Putamen (tissue), 1 donor: Measurements from ENCODE around the gene PLAAT2.
A peak's percentile ranks its signal among the peaks of the same experiment; 100 is the strongest.
"Not testable (repeated sequence)": the region's sequence is repeated elsewhere in the genome, so short reads cannot be mapped to it uniquely, and the experiment has no call there.

Source experiments
- DNase-seq: peaks from one replicate; pipeline ENCODE4 v3.0.0-alpha.2; 2016; ENCODE audit warnings: low spot score

PLAAT2 gene

DNA sequence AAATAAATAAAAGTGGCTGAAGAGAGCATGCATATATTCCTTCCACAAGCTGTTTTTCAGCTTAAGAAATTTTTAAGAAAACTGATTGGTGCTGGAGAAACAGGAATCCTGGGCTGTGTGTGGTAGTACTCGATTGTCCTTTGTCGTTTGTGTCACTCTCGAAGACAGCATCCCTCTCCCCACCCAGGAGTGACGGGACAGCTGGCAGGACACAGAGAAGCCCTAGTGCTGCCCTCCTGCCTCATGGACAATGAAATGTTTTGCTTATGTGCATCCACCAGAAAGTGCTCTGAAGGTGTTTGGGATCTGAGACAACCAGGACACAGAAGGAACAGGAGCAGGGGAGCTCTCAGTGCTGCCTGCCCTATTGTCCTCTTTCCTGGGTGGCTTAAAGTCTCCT, 13.8 kb downstream of the PLAAT2 start:
- DNase-seq: no peak

DNA sequence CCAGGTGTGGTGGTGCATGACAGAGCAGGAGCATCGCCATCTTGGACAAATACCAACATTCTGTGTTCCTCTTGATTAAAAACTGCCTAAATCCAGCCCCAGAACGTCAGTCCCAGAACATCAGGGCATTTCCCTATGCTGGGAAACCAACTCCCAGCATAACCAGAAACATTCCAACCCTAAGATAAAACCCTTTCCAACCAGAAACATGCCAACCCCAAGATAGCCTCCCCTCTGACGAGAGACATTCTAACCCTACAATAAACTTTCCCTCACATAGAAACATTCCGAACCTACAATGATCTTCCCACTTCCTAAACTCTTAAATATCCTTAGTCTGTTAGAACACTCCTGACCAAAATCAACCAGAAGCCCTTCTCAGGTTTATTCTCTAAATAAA, 15.0 kb downstream of the PLAAT2 start:
- DNase-seq: no peak

DNA sequence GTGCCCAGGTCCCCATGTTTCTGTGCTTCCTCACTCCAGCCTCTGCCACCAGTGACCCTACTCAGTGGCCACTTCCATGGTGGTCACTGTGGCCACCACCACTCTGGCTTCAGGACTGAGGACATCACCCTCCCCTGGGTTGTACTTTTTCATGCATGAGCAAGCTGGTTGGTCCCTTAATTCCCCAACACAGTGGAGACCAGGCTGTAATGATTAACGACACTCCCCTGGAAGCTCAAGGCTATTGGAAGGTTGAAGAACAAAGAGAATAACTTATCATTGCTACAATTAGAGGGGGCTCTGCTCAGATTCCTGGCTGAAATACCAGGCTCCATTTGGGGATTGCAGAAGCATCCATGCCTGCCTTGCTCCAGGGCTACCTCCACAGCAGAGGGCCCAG, 16.1 kb downstream of the PLAAT2 start:
- no peak for DNase-seq

DNA sequence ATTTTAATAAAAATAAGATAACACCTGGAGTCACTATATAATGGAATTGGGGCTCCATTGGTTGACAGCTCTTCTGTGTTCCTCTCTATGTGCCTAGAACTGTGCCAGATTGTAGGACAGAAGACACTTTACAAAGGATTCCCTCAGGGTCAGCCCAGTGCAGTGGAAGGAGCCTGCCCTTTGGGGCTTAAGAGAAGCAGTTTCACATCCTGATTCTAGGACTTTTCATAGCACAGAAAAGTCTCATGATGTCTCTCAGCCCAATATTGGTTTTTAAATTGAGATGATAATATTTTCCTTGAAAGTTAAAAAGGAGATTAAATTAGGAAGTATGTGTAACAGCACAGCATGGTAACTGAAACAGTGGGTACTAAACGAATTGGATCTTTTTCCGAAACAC, 19.5 kb downstream of the PLAAT2 start:
- no peak for DNase-seq

DNA sequence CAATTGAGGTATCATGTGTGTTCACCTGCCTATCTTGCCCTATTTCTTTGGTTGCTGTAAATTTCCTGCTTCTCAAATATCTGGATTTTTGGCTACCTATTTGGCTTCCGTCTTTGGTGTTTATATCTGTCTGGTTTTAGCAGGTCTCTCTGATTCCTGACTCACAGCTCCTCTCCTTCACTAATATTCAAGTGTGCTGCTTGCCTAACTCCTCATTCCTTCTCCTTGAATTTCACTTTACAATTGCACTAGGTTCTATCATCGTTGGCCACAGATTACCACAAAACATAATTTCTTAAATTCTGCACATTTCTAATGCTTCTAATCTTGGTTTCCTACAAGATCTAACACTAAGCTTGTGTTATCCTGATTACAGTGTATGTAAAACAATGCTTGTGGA, 20.7 kb downstream of the PLAAT2 start:
- DNase-seq: not testable (repeated sequence)

DNA sequence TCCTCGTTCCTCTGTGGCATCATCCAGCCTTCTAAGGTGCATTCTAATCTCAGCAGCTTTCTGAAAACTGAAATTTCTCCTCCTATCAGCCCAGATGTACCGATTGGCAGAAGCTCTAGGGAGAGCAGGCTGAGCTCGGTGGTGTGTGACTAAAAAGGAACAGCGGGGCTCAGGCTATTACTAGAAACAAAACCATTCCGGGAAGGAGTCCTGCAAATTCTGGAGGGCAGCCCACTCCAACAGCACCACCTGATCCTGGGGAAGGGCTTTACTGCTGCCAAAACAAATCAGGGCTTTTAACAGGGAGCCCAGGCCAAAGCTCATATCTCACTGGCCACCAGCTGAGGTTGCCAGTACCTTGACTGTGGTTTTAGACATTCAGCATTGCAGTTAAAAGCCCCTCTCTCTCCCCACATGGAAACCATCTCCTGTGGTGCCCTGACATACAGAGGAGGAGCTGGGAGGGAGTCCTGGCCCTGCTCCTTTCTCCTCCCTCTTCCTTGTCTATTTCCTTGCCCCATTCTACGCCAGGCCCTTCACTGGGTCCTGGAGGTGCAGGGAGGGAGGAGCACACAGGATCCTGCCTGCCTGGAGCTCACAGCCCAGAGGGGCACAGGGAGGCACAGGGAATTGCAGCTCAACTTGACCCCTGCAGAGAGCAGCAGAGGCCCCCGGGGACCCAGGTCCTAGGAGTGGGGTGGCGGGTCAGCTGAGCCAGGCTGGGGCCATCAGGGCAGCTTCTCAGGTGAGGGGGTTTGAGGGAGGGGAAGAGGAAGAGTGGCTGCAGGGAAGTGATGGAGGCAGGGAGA, 25.7 kb downstream of the PLAAT2 start:
- DNase-seq: peak; percentile 67

DNA sequence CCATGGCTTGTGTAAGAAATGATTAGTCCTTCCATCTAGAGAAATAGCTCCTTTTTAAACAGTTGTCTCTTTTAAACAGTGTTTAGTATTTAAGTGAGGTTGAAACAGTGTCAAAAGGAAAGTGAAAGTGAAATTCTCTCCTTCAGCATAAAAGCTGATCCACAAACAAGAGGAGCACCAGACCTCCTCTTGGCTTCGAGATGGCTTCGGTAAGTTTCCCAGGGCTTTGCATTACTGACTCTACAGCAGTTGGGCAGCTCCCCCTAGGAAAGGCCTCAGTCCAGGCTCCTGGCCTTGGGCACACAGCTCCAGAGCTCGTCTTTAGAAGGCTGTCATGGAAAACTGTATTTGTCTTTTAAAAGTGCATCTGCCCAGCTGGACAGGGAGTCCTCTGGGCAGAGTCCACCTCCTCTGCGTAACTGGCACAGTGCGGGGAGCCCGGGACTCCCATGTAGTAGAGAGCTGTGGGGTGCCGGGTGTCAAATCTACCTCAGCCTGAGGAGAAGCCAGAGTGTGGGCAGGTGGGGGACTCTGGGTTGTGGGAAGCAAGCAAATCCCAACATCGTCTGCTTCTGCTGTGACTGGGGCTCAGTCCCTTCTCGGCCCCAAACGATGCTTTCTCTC, 26.4 kb downstream of the PLAAT2 start, which contains the start of gene PLAAT4:
Gene PLAAT4 (plus strand): TSS at position 140 of the 624 bp plus-strand sequence. CDS start 61 bp downstream, at position 201.
- DNase-seq: peak; percentile 63

DNA sequence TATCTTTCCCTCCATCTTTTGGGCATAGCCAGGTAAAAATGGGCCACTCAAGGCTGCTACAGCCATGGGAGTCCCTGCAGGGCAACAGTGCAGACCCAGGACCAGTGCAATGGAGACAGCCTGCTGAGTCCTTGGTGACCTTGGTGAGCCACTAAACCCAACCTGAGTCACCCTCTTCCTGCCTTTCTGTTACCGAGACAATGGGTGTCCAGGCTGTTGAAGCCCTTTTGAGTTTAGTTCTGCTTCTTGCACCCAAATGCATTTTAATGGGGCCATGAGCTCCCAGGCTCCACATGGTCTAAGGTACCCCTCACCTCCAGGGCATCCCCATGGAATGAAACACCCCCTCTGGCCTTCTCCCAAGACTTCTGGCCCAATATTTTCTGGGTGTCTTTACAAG, 27.4 kb downstream of the PLAAT2 start:
- DNase-seq: no peak

DNA sequence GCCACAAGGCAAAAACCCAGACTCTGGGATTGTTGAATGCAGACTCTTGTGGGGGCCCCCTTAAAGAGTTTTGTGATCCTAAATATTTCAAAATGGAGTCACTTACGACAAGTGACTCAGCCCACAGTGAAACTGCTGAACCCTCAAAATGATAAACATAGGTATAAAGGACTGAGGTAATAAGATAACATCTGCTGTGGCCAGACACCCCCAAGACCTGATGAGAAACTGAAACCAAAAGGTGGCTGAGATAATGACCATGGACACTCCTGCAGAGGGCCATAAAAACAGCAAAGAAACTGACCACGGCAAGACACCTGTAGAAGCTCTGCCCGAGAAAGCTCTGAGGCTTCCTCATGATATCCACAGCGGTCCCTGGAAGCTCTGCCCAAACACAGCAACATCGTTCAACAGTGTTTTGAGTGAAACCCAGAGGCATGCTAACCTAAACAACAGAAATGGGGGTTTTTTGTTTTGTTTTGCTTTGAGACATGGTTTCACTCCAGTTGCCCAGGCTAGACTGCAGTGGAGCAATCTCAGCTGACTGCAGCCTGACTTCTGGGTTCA, 28.2 kb downstream of the PLAAT2 start:
- DNase-seq: no peak

DNA sequence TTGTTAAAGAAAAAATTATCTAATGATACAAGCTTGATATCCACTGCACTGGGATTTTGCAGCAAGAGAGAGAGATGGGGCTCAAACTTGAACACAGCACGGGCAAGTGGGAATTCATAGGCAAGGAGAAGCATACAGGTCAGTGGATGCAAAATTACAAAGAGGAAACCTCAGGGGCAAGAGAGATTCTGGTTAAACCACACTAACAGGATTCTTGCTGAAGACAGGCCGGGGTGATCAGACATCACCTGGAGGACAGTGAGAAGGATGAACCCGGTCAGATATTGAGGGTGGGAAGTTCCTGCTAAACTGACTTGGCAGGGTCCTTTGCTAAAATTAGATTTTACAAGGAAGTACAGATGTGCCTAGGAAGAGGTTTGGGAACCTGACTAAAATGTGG, 29.1 kb downstream of the PLAAT2 start:
- no peak for DNase-seq

DNA sequence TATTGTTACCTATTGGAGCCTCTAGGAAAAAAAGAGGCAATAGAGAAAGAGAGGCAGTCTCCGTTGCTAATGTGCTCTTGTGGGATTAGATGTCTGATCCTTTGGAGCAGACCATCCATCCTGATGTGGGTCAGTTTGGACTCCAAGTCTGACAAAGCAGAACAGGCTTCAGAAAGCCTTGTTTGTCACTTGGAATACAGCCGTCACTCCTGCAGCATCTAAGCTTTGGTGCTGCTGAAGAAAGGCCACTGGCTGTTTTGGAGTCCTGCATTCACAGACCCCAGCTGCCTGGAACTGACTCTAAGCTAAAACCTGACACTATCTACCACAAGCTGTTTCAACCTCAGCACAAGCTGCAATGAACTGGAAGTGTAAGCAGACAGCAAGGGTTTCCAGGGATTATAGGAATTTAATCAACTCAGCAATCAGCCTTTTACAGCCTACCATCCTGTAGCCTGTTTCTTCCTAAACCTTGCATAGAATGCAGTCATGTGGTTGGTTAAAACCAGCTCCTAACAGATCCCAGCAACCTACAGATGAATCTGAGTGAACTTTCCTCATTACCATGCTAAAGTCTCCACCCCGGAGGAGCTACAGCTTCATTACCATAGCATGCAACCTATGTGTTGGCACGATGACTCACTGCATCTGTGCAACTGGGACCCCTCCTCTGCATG, 30.2 kb downstream of the PLAAT2 start:
- DNase-seq: no peak

DNA sequence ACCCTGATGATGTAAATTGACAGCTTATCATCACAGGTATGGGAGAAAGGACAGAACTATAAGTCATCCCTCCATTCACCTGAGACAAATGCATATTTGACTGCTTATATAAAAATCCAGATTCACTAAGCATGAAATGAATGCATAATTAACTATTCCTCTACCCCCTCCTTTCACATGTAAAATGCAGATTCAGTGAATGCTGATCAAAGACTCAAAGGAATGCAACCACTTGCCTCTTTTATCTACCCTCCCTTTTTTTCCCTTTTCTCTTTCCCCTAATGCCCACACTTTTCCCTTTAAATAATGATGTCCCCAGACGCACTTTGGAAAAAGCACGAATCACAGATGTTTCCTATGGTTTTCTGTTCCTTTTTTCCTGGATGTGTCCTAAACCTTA, 31.1 kb downstream of the PLAAT2 start:
- DNase-seq: no peak

DNA sequence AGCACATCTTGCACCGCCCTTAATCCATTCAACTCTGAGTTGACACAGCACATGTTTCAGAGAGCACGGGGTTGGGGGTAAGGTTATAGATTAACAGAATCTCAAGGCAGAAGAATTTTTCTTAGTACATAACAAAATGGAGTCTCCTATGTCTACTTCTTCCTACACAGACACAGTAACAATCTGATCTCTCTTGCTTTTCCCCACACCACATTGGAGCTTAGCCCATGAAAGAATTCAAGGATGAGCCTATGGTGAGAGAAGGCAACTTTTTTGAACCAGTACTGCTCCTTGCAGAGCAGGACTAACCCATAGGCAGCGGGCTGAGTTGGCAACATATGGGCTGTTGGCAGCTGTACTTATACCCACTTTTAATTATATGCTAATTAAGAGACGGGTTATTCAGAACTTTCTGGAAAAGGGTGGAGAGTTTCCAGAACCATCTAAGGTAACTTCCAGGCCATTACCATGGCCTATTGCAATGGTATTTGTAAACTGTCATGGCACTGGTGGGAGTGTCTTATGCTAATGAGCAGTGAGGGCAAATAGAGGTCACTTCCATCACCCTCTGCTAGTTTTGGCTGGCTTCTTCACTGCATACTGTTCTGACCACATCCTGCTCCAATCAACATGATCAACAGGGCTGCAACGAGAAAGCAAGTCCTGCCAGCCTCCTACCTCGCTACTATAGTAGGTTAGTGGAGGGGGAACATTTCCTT, 31.9 kb downstream of the PLAAT2 start:
- DNase-seq: not testable (repeated sequence)

DNA sequence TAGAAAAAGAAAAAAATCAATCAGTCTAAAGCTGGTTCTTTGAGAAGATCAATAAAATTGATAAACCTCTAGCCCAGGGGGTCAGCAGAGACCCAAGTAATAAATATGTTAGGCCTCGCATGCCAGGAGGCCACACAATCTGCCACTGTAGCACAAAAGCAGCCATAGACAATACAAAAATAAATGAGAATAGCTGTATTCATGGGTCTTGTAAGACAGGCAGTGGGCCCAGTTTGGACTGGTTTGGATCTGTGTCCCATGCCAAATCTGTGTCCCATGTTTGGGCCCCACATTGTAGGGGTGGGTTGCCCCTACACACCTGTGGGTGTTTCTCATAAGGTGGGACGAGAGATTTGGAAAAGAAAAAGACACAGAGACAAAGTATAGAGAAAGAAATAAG, 33.2 kb downstream of the PLAAT2 start:
- peak; percentile 78 for DNase-seq

DNA sequence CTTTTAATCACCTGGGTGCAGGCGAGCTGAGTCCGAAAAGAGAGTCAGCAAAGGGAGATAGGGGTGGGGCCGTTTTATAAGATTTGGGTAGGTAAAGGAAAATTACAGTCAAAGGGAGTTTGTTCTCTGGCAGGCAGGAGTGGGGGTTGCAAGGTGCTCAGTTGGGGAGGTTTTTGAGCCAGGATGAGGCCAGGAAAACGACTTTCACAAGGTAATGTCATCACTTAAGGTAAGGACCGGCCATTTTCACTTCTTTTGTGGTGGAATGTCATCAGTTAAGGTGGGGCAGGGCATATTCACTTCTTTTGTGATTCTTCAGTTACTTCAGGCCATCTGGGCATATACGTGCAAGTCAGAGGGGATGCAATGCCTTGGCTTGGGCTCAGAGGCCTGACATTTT, 33.8 kb downstream of the PLAAT2 start:
- DNase-seq: not testable (repeated sequence)

DNA sequence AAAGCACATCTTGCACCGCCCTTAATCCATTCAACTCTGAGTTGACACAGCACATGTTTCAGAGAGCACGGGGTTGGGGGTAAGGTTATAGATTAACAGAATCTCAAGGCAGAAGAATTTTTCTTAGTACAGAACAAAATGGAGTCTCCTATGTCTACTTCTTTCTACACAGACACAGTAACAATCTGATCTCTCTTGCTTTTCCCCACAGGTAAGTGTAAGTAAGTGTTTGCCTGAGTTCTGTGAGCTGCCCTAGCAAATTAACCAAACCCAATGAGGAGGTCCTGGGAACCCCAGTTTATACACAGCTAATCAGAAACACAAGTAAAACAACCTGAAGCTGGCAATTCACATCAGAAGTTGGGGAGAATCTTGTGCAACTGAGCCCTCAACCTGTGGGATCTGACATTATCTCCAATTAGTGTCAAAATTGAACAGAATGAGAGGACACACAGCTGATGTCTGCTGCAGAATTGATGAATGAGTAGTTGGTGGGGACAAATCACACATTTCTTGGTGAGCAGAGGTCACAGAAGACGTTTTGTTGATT, 34.4 kb downstream of the PLAAT2 start:
- not testable (repeated sequence) for DNase-seq

DNA sequence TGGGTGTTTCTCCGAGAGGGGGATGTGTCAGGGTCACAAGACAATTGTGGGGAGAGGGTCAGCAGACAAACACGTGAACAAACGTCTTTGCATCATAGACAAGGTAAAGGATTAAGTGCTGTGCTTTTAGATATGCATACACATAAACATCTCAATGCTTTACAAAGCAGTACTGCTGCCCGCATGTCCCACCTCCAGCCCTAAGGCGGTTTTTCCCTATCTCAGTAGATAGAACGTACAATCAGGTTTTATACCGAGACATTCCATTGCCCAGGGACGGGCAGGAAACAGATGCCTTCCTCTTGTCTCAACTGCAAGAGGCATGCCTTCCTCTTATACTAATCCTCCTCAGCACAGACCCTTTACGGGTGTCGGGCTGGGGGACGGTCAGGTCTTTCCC, 35.0 kb downstream of the PLAAT2 start:
- DNase-seq: not testable (repeated sequence)

DNA sequence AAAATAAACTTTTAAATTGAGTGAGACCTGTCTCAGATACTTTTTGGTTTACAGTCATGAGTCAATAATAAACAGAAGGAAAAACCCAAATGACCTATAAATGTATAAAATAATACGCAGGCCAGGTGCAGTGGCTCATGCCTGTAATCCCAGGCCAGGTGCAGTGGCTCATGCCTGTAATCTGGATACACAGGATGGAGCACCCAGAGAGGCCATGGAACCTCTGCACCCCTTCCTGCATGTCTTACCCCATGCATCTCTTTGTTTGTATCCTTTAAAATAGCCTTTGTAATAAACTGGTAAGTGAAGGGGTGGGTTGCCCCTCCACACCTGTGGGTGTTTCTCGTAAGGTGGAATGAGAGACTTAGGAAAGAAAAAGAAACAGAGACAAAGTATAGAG, 35.5 kb downstream of the PLAAT2 start:
- DNase-seq: no peak

DNA sequence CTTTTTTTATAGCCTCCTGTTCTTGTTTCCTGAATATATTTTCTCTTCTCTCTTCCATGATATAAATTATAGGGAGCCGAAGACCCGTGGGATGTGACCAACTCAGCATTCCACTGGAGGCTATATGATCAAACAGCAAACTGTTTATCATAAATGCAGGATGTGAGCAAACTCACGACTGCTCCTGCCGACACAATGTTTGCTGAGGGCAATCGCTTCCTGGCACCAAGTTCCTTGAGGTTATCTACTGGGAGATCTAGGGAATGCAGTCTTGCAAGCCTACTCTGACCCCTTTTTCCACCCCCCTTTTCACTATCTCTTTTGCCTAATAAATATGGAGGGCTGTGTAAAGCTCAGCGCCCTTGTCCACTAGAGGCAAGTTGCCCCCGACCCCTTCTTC, 40.0 kb downstream of the PLAAT2 start:
- DNase-seq: no peak

DNA sequence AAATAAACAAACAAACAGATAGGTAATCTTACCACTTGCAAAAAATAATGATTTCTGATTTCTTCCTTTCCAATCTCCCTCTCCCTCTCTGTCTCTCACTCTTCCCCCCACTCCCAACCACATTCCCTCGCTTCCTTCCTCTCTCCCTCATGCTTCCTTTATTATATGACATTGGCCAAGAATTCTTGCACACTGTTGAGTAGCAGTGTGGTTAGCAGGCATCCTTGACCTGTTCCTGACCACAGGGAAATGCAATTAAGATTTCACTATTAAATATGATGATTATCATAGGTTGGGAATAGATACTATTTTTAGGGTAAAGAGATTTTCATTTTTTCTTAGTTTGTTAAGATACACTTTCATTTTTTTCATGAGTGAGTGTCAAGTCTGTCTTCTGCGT, 41.3 kb downstream of the PLAAT2 start:
- DNase-seq: no peak

DNA sequence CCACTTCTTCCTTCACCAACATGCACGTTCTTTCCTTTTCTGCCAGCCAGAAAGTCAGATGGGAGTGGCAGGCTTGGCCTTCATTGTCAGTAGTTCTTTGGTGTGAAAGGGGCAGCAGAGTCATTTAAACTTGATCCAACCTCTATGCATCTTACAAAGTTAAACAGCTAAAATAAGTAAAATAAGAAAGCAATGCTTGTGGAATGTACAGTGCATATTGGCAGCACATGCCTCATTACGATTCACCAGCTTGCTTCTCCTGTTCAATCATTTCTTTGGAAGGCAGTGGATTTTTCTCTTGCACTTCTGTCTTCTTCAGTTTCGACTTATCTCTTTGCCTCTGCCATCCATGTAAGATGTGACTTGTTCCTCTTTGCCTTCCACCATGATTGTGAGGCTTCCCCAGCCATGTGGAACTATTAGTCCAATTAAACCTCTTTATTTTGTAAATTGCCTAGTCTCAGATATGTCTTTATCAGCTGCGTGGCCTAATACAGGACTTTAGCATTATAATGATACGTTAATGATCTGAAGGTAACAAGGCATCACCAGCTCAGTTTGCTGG, 42.5 kb downstream of the PLAAT2 start:
- DNase-seq: no peak
